Gastrocnemius medialis (tissue), 4 donors: ENCODE results near the gene SLC9A4. TPM values are rescaled to one million over a fixed set of nuclear protein-coding genes. Genes with fewer than 3 reads are reported as not detected.

Source experiments
- ATAC-seq, 2 donors: fragments of 150-250 bp; one replicate each; pipeline ENCODE4 v1.9.1; 2016
- DNase-seq, 2 donors: peaks; one replicate each; pipeline ENCODE4 v3.0.0-alpha.2; 2019
- H3K27ac ChIP-seq, 4 donors: fragments of 200-600 bp; sonication (generic); 1 replicate in 1 of 4; 2 replicates in 3 of 4; pipeline ENCODE4 v1.5.1; 2016 to 2018; ENCODE audit warnings: mild to moderate bottlenecking in 2 of 4, moderate library complexity in 1 of 4
- H3K27me3 ChIP-seq, 3 donors: fragments of 200-600 bp; sonication (generic) in 2 of 3; 1 replicate in 1 of 3; 2 replicates in 2 of 3; pipeline versions ENCODE4 v1.5.1 to v1.6.0; 2016 to 2019; ENCODE audit warnings: mild to moderate bottlenecking in 1 of 3, moderate library complexity in 1 of 3
- H3K36me3 ChIP-seq, 2 donors: fragments of 200-600 bp; sonication (generic) in 1 of 2; one replicate each; pipeline ENCODE4 v1.5.1; 2017 to 2018
- H3K4me1 ChIP-seq, 2 donors: fragments of 200-600 bp; sonication (generic) in 1 of 2; one replicate each; pipeline ENCODE4 v1.5.1; 2016 to 2017; ENCODE audit warnings: mild to moderate bottlenecking in 2 of 2
- H3K4me3 ChIP-seq, 4 donors: fragments of 200-600 bp; sonication (generic) in 3 of 4; 1 replicate in 1 of 4; 2 replicates in 3 of 4; pipeline ENCODE4 v1.5.1; 2016 to 2019; ENCODE audit warnings: mild to moderate bottlenecking in 2 of 4
- H3K9me3 ChIP-seq, 3 donors: fragments of 200-600 bp; sonication (generic) in 2 of 3; 1 replicate in 1 of 3; 2 replicates in 2 of 3; pipeline ENCODE4 v1.5.1; 2016 to 2019
- CTCF ChIP-seq, 5 experiments: fragments of 450-650 bp in 3 of 5; fragments of 200-600 bp in 2 of 5; sonication (generic) in 2 of 5; IDR thresholded peaks in 4 of 5; conservative IDR thresholded peaks in 1 of 5; 1 replicate in 4 of 5; 2 replicates in 1 of 5; pipeline ENCODE4 v1.5.1; 2016 to 2019; ENCODE audit warnings: antibody characterized with exemption in 5 of 5, mild to moderate bottlenecking in 3 of 5, moderate library complexity in 3 of 5
- POLR2A ChIP-seq, 2 donors: fragments of 450-650 bp; IDR thresholded peaks; one replicate each; pipeline ENCODE4 v1.6.1; 2017; ENCODE audit warnings: antibody characterized with exemption in 2 of 2, mild to moderate bottlenecking in 2 of 2, moderate library complexity in 2 of 2
- in situ Hi-C, 4 donors: fragments of 200-750 bp; cut with MboI; loops; one replicate each; pipeline versions ENCODE4 v1.15.0 to v1.8.0; 2017; ENCODE audit warnings: low sequenced_read_pairs in 4 of 4
- intact Hi-C: fragments of 100-400 bp; cut with DNase I; formaldehyde crosslinking; loops from one replicate; pipeline ENCODE4 v1.15.1; 2023; ENCODE audit warnings: low total_unique reads
- total RNA-seq, 4 donors: library from RNA; depleted of rRNA; stranded (reverse); fragments of >200 nt; gene quantifications; one replicate each; pipeline versions ENCODE4 v1.1.0 to v1.2.3, GENCODE V29; 2016

SLC9A4 gene
- total RNA-seq, 4 donors from 2014 or later: not detected

GRCh38 chr2:102428573-102428972, 44.5 kb upstream of the SLC9A4 start:
- TF ChIP-seq CTCF (IDR thresholded peaks at IDR 0.05 in 4 of 5, conservative IDR thresholded peaks at IDR 0.05 in 1 of 5) (no peak), POLR2A (IDR thresholded peaks at IDR 0.05) (no peak)
- Histone ChIP-seq H3K4me1 (no peaks in the 10 kb centered on the region), H3K27me3 (no peaks in the 10 kb centered on the region), H3K4me3 (no peak overlapping the region), H3K9me3 (no peaks in the 10 kb centered on the region), H3K36me3 (no peaks in the 10 kb centered on the region), H3K27ac (no peak overlapping the region)
- in situ Hi-C loops: loop anchor here in 3 of 4 donors (25.0 kb wide), 3 partner anchors 141 to 441 kb away; partner anchors contain the start of gene IL1R2 (in 1 of the 3)
- no peak for ATAC-seq
- no peak for DNase-seq
- intact Hi-C loops: no loop called here

- H3K4me3 ChIP-seq: no peak overlapping the region
- in situ Hi-C loops (loop anchor here in 3 of 4 donors (25.0 kb wide), 3 partner anchors 145 to 445 kb away; partner anchors contain the start of gene IL1R2 (in 1 of the 3)), intact Hi-C loops (no loop called here)
- no peak overlapping the region for H3K27ac ChIP-seq
- DNase-seq: no peak
- H3K36me3 ChIP-seq: no peaks in the 10 kb centered on the region
- H3K4me1 ChIP-seq: no peaks in the 10 kb centered on the region
- H3K27me3 ChIP-seq: no peaks in the 10 kb centered on the region
- TF ChIP-seq CTCF (IDR thresholded peaks at IDR 0.05 in 4 of 5, conservative IDR thresholded peaks at IDR 0.05 in 1 of 5) (no peak), POLR2A (IDR thresholded peaks at IDR 0.05) (no peak)
- H3K9me3 ChIP-seq: no peaks in the 10 kb centered on the region
- ATAC-seq: no peak
Measured at GRCh38 chr2:102432386-102432785, 40.6 kb upstream of the SLC9A4 start.

- H3K36me3 ChIP-seq: no peaks in the 10 kb centered on the region
- no peak for DNase-seq
- intact Hi-C loops (no loop called here), in situ Hi-C loops (loop anchor here in 3 of 4 donors (25.0 kb wide), 3 partner anchors 147 to 447 kb away; partner anchors contain the start of gene IL1R2 (in 1 of the 3))
- ATAC-seq: no peak
- no peaks in the 10 kb centered on the region for H3K9me3 ChIP-seq
- H3K27ac ChIP-seq: no peak overlapping the region
- TF ChIP-seq POLR2A (IDR thresholded peaks at IDR 0.05) (no peak), CTCF (IDR thresholded peaks at IDR 0.05 in 4 of 5, conservative IDR thresholded peaks at IDR 0.05 in 1 of 5) (no peak)
- H3K4me3 ChIP-seq: no peak overlapping the region
- H3K27me3 ChIP-seq: no peaks in the 10 kb centered on the region
- H3K4me1 ChIP-seq: no peaks in the 10 kb centered on the region
Measured at GRCh38 chr2:102433973-102434654, 38.9 kb upstream of the SLC9A4 start.

- no peak overlapping the region for H3K4me3 ChIP-seq
- intact Hi-C loops: no loop called here
- H3K9me3 ChIP-seq: no peaks in the 10 kb centered on the region
- no peak for ATAC-seq
- in situ Hi-C loops: loop anchor here in 3 of 4 donors (25.0 kb wide), 3 partner anchors 148 to 448 kb away; partner anchors contain the start of gene IL1R2 (in 1 of the 3)
- DNase-seq: no peak
- no peak overlapping the region for H3K27ac ChIP-seq
- H3K36me3 ChIP-seq: no peaks in the 10 kb centered on the region
- TF ChIP-seq POLR2A (IDR thresholded peaks at IDR 0.05): no peak
- TF ChIP-seq CTCF (IDR thresholded peaks at IDR 0.05 in 4 of 5, conservative IDR thresholded peaks at IDR 0.05 in 1 of 5): no peak
- no peaks in the 10 kb centered on the region for H3K4me1 ChIP-seq
- H3K27me3 ChIP-seq: no peaks in the 10 kb centered on the region
Measured at GRCh38 chr2:102434655-102435381, 38.2 kb upstream of the SLC9A4 start.
